GM19452 (cell line): ENCODE results near the gene ADGRA1.
"Not testable (repeated sequence)": the region's sequence is repeated elsewhere in the genome, so short reads cannot be mapped to it uniquely, and the experiment has no call there.

Experiments
- ATAC-seq: cut with Tn5 transposase; IDR thresholded peaks from one replicate; pipeline ENCODE4 v1.9.1; 2021; ENCODE audit not compliant: unreplicated experiment

ADGRA1 gene

DNA sequence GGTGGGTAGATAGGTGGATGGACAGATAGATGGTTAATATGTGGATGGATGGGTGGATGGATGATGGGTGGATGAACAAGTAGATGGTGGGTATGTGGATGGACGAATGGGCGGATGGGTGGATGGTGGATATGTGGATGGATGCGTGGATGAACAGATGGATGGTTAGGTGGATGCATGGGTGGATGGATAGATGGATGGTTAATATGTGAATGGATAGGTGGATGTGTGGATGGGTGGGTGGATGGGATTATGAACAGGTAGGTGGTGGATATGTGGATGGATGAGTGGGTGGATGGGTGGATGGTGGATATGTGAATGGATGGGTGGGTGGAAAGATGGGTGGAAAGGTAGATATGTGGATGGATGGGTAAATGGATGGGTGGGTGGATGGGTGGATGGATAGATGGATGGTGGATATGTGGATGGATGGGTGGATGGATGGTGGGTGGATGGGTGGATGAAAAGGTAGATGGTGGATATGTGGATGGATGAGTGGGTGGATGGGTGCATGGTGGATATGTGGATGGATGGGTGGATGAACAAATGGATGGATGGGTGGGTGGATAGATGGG is 87.1 kb downstream of the ADGRA1 start:
- no peak for ATAC-seq

DNA sequence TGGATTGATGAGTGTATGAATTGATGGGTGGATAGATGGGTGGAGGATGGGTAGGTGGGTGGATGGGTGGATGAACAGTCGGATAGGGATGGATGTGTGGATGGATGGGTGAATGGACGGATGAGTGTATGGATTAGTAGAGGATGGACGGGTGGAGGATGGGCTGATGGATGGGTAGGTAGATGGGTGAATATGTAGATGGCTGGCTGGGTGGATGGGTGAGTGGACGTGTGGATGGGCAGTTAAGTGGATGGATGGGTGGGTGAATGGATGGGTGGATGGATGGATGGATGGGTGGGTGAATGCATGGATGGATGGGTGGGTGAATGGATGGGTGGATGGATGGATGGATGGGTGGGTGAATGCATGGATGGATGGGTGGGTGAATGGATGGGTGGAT is 87.9 kb downstream of the ADGRA1 start:
- not testable (repeated sequence) for ATAC-seq

DNA sequence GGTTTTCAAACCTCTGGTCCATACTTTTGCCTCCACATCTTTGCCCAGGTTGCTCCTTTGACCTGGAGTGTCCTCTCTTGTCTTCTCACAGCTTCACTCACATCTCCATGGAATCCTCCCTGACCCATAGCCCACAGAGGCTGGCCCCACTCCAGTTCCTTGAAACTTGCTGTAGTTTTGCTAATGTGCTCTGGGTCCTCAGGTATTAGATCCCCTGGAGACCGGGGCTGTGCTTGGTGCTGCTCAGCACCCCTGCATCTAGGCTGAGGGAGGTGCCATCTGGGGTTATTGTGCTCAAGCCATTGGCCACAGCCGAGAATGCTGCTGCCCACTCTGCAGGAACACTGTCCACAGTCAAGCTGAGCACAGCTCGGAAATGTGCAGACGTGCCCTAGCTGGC is 88.8 kb downstream of the ADGRA1 start:
- ATAC-seq, result no peak

DNA sequence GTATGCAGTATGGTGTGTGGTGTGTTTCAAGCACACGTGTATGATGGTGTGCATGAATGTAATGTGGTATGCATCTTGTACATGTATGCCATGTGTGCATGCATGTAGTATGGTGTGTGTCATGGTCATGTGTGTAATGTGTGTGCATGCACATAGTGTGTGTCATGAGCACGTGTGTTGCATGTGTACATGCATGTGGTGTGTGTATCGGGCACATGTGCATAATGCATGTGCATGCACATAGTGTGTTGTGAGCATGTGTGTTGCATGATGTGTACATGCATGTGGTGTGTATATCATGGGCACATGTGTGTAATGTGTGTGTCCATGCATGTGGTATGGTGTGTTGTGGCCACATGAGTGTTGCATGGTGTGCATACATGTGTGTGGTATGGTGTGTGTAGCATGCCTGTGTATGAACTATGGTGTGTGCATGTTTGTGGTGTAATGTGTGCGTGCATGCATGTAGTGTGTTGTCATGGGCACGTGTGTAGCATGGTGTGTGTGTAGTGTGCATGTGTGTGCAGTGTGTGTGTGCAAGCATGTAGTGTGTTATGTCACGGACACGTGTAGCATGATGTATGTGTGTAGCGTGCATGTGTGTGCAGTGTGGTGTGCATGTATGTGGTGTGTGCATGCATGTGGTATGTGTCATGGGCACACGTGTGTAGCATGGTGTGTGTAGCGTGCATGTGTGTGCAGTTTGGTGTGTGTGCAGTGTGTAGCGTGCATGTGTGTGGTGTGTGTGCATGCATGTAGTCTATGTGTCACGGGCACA is 89.8 kb downstream of the ADGRA1 start:
- ATAC-seq, result no peak

DNA sequence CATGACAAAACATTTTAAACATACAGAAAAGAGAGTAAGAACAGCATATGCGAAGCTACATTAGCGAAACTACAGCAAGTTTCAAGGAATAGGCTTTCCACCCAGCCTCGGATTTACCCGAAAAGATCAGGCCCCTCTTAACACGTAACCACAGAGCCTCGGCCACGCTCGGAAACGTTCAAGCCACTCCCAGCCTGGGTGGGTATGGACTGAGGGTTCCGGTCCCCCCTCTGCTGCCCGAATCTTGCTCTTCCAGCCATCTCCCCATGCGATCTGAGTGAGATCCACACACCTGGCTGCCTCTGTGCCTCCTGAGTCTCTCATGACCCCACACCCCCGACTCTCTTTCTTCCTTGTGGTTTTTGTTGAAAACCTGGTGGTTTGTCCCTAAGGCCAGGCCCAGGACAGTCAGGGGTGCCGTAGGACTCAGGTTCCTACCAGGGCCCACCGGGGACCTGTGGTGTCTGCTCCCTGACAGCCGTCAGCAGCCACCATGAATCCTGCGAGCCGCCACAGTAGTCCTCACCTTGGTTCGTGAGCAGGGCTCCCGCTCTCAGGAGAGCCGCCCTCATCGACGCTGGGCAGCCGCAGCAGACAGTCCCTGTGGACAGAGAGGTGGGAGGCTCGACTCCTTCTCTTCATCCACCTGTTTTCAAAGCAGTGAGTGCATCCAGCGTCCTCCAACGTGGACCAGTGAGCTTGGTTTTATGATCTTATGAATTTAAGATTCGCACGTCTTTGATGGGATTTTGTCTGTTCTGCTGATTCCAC is 90.8 kb downstream of the ADGRA1 start:
- no peak for ATAC-seq

DNA sequence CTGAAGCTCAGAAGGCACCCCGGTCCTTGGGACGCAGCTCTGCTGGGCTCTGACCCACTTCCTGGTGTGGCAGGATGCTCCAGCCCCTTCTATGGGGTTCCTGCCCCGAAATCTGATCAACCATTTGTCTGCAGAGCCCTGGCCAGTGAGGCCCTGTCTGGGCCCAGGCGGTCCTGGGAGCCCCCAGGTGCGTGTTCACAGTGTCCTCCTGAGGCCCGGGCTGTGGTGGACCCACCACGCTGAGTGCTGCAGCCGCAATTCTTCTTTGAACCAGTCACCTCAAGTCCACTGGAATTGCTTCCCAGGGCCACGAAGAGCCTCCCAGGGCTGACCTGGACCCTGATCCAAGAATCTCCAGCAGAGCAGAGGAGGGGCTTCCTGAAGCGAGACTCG is 91.4 kb downstream of the ADGRA1 start:
- no peak for ATAC-seq

DNA sequence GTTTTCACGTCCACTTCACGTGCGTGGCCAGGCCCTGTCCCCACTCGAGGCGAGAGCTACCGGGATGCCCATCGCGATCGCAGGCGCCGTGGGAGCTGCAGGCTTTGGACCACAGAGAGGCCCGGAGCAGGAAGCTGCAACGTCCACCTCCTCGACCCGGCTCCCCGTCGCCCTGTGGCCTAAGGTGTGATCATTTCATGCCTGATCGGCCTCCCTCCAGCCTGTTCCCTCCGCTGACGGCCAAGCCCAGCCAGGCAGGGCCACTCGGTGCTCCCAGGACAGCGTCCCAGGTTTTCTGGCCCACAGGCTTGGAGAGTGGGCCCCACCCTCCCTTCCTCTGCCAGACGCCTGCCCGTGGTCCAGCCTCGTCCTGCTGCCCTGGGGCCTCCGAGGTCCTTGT is 91.9 kb downstream of the ADGRA1 start:
- no peak for ATAC-seq

DNA sequence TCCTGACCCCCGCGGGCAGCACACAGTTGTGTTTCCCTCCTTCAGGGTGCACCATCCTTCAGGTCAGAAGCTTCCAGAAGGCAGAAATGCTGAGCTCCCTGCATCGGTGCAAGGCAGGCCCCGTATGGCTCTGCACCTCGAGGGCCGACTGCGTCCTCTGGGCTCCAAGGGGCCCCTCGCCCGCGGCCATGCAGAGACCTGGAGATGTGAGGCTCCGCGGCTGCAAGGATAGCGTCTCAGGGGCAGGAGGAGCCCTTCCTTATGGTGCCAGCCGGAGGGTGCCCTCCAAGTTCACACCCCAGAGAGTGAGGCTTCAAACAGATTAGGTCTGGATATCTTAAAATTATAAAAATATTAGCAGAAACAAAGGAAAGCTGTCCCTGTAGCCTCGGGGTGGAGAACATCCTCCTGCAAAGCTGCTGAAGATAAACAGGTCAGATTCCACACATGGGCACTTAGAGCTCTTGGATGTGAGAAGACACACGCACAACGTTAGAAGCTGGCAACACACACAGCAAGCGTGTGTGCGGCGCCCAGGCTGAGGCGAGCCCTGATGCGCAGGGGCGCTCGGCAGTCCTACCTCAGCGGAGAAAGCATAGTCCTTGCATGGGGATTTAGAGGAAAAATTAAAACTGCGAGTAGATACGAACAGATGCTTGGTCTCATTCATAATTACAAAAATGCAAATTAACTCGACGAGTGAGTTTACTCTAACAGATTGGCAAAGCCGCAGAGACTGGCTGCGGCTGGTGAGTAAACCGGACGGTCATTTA is 92.7 kb downstream of the ADGRA1 start:
- no peak for ATAC-seq

DNA sequence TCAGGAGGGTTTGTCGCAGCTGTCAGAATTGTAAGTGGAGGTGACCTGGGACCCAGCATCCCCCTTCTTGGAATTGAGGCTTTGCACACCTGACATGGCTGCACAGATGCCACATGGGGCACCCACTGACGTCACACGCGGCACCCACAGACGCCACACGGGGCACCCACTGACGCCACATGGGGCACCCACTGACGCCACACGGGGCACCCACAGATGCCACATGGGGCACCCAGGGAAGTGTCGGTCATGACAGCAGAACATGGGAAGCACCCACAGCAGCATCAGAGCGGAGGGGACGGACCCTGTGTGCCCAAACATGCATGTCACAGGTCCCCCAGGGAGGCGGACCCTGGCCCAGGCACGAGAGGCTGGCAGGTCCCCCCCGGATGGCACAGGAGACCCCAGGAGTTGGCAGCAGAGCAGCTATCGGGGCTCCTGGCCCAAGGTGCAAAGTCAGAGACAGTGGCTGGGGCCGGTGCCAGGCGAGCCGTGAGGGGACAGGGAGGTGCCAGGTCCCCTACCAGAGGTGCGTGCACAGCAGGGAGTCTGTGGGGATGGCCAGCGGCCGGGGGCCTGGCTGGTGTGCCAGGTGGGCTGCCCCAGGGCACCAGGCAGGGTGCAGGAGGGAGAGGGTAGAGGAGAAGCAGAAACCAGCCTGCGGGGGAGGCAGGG is 93.4 kb downstream of the ADGRA1 start:
- no peak for ATAC-seq
